HG03571 (cell line): ENCODE results near the gene ELFN2.

ENCODE experiments used
- ATAC-seq: cut with Tn5 transposase; IDR thresholded peaks from one replicate; pipeline ENCODE4 v1.9.1; 2021; ENCODE audit not compliant: unreplicated experiment

The ELFN2 gene

GRCh38 chr22:37318364-37319109 is 108.7 kb downstream of the ELFN2 start:
- ATAC-seq, result no peak
